ENCODE results near the gene PITX1. TPM values are rescaled to one million over a fixed set of nuclear protein-coding genes. Genes with fewer than 3 reads are reported as not detected.

PITX1 gene
- total RNA-seq, 1 experiment from 2014 or later, result 4.6 TPM

DNA sequence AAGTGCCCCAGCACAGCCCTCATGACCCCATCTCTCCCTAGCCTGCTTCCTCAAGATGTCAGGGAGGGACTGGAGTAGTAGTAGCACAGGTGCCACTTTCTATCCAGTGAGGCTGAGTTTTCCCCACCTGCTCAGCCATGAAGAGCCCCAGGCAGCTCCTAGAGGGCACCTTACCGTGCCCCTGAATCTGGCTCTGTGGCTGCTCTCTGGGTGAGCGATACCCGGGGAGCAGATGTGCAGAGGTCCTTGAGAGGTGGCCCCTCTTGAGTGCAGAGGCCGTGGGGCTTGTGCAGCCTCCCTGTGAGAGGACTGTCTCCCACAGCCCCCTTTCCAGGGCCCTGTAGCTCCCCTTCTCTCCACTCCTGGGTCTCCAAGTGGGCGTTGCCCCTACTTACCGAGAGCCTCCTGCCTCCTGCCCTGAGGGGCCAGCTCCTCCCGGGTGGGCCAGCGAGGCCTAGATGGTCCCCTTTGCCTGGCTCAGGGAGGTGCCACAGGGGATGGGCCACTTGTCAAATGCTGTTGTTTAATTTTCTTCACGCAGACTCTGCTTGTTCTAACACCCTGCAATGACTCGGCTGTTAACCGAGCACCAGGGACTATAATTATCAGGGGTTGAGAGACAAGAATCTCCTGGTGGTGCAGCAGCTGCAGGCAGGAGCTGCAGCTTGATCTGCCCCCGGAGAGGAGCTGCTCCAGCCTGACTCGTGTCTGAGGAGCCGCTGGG lies 29.6 kb upstream of the PITX1 start:
- no peak for DNase-seq (ENCODE audit: low read depth)
- in situ Hi-C loops (cut with HindIII; ENCODE audit: low pct_unique_long_range_greater_than_20kb, low sequenced_read_pairs), result no loop called here

DNA sequence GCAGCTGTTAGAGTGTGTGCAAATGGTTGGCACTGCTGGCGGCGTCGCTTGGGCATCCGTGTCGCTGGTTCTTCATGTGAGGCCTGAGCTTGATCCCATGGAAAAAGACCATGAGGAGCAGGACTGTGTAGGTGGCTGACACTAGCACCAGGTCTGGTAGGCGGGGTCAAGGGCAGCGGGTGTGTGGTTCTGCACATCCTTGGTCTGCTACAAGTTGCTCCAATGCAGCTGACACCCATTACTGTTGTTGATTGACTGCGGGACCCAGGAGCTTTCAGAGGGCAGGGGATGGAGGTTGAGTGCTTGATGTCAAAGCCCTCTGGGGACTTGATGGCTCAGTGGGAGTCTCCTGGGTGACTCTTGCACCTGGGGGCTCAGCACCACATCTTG lies 29.0 kb upstream of the PITX1 start:
- DNase-seq (ENCODE audit: low read depth), result no peak
- in situ Hi-C loops (cut with HindIII; ENCODE audit: low pct_unique_long_range_greater_than_20kb, low sequenced_read_pairs), result no loop called here

DNA sequence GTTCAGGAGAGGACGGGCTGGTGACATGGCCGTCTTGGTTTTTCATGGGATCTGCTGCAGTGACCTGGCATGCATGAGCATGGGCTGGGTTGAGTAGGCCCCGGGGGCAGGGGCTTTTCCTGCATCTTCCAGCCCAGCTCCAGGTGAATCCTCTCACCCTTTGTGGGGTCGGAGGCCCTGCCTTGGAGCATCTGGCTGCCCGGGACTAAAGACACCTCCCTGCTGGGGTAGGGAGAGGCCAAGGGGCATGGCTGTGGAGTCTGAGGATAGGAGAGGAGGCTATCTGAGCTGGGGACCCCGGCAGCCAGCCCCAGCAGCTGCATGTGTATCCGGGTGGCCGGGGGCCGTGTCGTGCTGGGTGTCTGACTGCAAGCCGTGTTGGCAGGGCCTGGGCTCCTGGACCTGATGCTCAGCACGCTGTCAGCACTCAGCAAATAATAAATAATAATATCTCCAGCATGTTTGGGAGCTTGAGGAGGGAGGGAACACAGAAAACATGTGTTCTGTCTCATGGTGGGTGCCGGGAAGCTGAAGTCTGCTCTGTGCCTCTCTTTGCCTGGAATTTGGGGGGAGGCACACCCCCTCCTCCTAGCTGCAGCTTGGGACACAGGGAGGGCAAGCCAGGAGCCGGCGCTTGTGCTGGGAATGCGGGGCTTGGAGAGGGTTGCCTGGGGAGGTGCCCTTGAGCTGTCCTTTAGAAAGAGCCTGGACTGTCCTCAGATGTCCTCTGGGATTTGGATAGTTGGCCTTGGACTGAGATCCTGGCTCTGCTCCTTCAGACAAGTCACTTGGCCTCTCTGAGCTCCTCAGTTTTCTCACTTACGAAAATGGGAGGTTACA lies 28.4 kb upstream of the PITX1 start:
- no peak for DNase-seq (ENCODE audit: low read depth)
- in situ Hi-C loops (cut with HindIII; ENCODE audit: low pct_unique_long_range_greater_than_20kb, low sequenced_read_pairs), result no loop called here

DNA sequence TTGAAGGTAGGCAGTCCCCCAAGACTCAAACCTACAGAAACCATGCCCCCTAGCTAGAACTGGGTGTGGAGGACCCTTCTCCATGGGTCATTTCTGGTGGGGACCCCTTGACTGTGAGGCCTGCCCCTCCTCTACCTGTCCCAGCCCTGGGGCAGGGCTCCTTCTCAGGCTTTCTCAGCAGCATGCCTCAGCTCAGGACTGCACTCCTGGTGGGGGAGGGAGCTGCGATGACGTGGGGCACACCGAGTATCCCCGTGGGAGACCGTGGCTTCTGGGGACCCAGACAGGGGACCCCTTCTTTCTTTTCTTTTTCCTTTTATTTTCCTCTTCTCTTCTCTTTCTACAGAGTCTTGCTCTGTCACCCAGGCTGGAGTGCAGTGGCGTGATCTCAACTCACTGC lies 27.0 kb upstream of the PITX1 start:
- in situ Hi-C loops (cut with HindIII; ENCODE audit: low pct_unique_long_range_greater_than_20kb, low sequenced_read_pairs), result no loop called here
- DNase-seq (ENCODE audit: low read depth), result no peak

DNA sequence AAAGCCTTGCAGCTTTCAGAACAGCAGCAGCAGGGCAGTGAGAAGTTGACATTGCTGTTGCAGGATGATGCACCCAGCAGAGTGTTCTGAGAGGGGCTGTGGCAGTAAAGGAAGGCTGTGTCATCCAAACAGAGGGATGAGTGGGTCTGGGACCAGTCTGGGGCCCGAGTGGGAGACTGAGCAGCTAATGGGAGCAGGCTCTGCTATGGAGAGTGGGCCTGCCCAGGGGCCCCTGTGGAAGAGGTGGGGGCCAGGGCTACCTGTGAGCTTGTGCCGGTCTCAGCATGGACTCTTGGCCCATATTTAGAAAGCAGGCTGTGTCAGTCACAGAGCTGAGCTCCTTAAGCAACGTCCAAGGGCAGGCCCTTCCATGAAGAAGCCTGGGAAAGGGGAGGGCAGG lies 26.0 kb upstream of the PITX1 start:
- in situ Hi-C loops (cut with HindIII; ENCODE audit: low pct_unique_long_range_greater_than_20kb, low sequenced_read_pairs), result no loop called here
- DNase-seq (ENCODE audit: low read depth), result no peak

DNA sequence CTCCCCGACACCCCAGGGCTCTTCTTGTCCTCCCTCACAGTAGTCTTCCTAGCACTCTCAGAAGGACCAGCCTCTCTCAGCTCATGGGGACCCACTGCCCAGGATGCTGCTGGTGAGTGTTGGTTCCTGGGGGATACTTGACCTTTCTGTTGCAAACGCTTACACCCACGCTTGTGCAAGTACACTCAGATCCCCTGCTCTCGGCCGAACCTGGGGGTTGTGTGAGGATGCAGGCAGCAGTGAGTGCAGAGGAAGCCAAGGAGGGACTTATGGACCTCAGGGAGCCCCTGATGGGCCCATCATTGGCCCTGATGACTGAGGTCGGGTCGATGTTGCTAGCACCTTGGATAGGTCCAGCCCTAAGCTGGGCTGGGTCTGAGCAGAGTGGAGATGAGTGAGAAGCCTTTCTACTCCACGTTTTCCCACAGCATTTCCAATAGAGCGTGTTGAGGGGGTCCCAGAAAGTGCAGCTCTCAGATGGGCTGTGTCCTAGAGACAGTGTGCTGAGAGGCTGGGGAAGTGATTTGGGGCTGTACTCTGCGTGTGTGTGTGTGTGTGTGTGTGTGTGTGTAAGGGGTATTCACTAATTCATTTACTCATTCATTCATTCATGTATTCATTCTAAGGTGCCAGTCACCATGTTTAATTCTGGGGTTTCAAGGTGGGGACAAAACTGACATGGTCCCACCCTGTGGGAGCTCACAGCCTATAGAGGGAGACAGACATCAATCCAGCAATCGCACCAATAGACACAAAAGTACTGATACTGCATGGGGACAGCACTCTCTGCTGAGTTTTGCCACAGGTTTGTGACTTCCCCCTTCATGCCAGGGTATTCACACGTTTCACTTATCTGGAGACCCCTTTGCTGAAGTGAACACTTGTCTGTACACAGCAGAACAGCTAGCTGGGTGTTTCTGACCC lies 25.2 kb upstream of the PITX1 start:
- no peak for DNase-seq (ENCODE audit: low read depth)
- in situ Hi-C loops (cut with HindIII; ENCODE audit: low pct_unique_long_range_greater_than_20kb, low sequenced_read_pairs), result no loop called here

DNA sequence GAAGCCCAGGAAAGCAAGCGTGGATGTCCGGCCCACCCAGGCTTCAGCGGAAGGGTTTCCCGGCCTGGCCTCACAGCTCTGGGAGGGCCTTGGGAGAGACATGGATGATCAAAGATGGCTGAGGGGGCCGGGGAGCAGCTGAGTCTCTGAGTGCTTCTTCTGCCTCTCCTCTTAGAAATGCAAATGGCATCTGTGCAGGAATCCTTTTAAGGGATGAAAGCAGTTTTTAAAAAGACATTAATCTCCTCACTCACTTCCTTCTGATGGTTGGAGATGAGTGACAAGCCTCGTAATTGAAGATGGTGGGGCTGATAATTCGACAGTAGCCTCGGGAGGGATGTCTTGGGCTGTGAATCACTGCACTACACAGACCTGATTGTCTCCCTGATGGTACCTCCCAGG lies 24.3 kb upstream of the PITX1 start:
- DNase-seq (ENCODE audit: low read depth), result no peak
- in situ Hi-C loops (cut with HindIII; ENCODE audit: low pct_unique_long_range_greater_than_20kb, low sequenced_read_pairs), result no loop called here

DNA sequence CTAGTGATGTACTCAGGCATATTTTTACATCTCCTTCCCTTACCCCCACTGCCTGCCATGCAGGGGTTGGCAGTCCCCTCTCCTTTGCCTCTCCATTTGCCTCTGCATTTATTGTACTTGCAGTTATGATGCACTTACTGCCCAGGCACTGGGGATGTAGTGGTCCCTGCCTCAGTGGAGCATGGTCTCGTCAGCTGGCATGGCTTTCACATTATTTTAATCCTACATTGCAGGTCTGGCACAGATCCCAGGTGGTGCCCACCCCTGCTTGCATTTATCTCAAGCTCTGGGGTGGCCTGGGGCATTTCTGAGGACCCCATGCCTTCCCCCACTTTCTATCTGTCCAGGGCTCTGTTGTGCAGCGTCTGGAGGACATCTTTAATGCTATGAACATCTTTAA lies 23.2 kb upstream of the PITX1 start:
- DNase-seq (ENCODE audit: low read depth), result no peak
- in situ Hi-C loops (cut with HindIII; ENCODE audit: low pct_unique_long_range_greater_than_20kb, low sequenced_read_pairs), result no loop called here

DNA sequence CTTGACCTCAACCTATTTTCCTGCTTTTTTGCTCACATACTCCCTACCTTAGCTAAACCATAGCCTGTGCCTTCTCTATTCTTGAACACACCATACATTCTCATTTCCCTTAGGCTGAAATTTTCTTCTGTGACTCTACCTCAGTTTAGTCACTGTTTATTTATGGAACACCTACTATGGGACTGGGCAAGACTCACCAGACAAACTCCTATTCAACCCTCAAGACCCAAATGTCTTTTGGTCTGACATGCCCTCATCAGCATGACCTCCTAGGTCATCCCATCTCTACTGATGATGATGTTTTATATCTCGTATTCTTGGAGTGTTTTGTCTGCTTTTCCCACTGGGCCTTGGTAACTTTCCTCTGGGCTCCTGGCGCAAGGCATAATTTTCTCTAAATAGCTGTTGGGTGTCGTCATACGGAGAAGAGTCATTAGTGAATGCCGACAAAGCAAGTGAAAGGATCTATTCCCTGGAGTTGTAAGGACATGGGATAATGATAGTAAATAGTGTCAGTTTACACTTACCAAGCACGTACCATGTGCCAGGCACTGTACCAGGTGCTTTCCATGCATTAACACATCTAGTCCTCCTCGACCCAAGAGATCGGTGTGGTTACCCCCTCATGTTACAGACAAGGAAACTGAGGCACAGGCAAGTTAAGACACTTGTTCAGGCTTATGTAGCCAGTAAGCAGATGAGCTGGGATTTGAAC lies 22.4 kb upstream of the PITX1 start:
- in situ Hi-C loops (cut with HindIII; ENCODE audit: low pct_unique_long_range_greater_than_20kb, low sequenced_read_pairs), result no loop called here
- no peak for DNase-seq (ENCODE audit: low read depth)

DNA sequence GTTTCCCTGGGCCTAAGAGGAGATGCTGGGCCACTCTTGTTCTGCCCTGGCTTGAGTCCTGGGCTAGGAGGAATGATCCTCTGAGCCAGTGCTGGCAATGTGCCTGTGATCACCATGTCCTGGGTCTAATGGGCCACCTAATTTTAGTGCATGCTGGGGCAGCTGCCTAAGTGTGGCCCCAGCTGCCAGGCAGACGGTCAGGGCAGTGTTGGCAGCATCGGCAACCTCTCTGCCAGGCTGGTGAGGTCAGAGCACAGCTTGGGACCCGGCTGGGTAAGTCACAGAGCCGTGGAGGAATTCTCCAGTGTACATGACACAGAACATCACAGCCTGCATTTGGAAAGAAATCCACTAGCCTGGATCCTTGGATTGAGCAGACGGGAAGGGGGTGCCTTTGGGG lies 21.4 kb upstream of the PITX1 start:
- in situ Hi-C loops (cut with HindIII; ENCODE audit: low pct_unique_long_range_greater_than_20kb, low sequenced_read_pairs), result no loop called here
- no peak for DNase-seq (ENCODE audit: low read depth)

DNA sequence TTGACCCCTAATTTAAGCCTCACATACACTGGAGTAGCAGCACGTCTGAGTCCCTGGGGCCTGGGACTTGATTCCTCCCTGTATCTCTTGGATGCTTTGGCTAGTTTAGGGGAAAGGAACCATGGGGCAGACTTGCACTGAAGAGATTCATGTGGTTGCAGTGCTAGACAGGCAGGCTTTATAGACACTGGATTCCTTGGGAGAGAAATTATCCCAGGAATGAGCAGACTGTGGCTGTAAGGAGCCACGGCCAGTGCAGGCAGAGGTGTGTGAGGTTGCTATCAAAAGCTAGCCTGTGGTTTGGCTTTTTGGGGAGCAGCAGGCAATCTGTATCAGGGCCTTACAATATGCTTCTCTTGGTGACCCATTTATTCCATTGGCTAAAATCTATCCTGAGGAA lies 20.5 kb upstream of the PITX1 start:
- in situ Hi-C loops (cut with HindIII; ENCODE audit: low pct_unique_long_range_greater_than_20kb, low sequenced_read_pairs), result no loop called here
- no peak for DNase-seq (ENCODE audit: low read depth)

DNA sequence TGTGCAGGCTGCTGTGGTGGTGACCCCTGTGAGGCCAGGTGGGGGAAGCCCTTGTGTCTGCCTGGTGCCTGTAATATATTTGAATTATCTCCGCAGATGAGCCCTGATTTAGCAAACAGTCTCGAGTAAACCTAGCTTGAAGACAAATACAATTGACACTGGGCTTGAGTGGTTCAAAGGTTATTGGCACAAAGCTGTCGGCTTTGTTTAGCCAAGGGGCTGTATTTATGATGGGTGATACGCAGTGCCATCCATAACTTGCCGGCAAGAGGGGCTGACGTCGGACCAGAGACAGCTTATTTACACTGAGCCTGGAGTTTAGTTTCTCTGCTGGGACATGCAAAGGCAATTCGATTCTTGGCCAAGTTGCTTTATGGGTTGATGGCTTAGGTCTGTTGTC lies 20.0 kb upstream of the PITX1 start:
- no peak for DNase-seq (ENCODE audit: low read depth)
- in situ Hi-C loops (cut with HindIII; ENCODE audit: low pct_unique_long_range_greater_than_20kb, low sequenced_read_pairs), result no loop called here

DNA sequence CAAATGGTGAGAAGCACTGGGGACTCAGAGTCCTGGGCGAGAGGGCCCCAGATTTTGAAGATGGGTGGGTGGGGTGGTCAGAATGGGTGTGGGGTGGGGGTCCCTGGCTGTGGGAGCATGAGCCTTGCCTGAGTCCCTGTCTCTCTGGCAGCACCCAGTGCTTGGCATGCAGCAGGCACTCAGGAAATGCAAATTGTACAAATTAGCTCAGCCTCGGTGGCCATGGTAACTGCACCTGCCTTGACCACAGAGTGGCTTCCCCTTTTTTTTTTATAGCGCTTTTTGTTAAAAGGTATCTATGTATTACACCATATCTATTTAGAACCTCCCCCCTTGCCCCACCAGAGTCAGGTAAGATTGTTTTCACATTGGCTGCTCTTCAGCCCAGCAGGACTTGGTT lies 19.2 kb upstream of the PITX1 start:
- in situ Hi-C loops (cut with HindIII; ENCODE audit: low pct_unique_long_range_greater_than_20kb, low sequenced_read_pairs), result no loop called here
- DNase-seq (ENCODE audit: low read depth), result no peak

DNA sequence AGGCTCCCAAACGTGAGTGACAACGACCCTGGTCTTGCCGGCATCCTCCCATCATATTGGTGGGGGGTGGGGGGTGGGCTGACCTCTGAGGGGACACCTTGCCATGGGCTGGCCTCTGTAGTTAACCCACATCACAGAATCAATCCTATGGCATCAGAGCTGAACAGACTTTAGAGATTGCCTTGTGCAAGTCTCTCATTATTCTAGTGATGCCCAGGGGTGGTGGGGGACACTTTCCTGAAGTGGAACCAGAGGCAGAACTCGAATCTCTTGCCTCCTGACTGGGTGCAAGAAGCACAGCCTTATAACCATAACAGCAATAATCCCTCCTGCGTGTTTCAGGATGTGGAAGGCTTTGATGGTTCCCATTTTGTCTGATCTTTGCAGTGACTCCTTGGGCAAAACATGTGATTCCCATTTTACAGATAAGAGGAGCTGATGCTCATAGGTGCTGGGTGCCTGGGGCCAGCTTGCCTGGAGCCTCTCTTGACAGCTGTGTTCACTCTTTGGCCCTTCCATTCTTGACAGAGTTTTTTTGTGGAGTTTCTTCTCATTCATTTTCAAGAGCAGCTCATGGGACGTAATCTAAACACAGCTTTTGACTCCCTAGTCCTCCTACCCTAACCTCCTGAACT lies 18.6 kb upstream of the PITX1 start:
- in situ Hi-C loops (cut with HindIII; ENCODE audit: low pct_unique_long_range_greater_than_20kb, low sequenced_read_pairs), result no loop called here
- DNase-seq (ENCODE audit: low read depth), result no peak

DNA sequence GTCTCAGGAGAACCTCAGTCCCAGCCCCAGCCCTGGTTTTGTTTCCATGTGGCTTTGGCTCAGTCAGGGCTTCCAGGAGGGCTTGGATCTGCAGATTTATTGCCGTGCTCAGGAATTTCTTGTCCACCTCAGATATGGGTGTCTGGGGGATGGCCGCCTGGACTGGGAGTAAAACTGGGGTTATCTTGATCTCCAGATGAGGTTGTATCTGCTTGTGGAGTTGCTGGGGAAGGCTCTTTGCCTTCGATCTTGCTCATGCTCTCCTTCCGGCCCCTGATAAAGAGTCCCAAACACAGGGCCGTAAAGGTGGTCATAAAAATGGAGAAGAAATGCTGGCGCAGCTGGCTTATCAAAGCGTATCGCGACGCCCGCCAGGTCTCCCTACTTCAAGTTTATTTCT lies 17.8 kb upstream of the PITX1 start:
- no peak for DNase-seq (ENCODE audit: low read depth)
- in situ Hi-C loops (cut with HindIII; ENCODE audit: low pct_unique_long_range_greater_than_20kb, low sequenced_read_pairs), result no loop called here

DNA sequence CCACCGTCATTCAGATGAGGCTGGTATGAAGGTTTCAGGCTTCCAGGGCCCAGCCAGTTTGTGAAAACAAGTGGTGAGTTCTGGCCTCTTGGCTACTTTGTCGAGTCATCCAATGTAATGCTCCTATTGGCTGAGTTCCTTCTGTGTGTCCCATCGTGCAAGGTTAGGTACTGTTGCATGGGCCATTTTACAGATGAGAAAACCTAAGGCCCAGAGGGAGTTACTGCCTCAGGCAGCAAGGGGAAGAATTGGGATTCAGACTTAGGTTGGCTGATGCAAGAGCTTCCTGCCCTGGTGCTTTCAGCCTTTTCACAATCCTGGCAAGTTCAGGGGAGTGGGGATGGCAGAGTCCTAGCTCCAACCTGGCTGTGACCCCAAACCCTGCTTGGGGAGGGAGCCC lies 17.4 kb upstream of the PITX1 start:
- in situ Hi-C loops (cut with HindIII; ENCODE audit: low pct_unique_long_range_greater_than_20kb, low sequenced_read_pairs), result no loop called here

DNA sequence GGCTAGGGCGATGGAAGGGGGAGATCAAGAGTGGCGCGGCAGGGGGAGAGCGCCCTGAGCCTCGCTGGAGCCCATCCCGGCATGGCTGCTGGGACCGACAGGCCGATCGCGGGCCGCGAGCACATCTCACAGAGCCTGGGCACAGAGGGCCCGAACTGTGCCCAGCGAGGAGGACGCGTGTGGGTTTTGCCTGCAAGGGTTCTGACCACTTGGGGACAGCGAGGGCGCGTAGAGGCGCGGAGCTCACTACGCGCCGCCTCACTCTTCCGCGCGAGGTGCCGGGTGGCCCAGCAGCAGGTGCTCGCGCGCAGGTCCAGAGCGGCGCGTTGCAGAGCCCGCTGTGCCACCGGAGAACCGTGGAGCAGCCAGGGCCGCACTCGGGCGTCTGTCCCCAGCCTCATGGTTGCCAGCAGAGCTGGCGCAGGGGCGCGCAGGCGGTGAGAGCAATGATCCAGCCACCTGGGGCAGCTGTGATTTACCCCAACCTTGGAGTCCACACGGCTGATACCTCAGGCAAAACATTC lies 16.3 kb upstream of the PITX1 start:
- DNase-seq (ENCODE audit: low read depth), result no peak
- in situ Hi-C loops (cut with HindIII; ENCODE audit: low pct_unique_long_range_greater_than_20kb, low sequenced_read_pairs), result no loop called here

More for the DNA sequence above, 17.4 kb upstream of the PITX1 start:
- DNase-seq (ENCODE audit: low read depth), result no peak

DNA sequence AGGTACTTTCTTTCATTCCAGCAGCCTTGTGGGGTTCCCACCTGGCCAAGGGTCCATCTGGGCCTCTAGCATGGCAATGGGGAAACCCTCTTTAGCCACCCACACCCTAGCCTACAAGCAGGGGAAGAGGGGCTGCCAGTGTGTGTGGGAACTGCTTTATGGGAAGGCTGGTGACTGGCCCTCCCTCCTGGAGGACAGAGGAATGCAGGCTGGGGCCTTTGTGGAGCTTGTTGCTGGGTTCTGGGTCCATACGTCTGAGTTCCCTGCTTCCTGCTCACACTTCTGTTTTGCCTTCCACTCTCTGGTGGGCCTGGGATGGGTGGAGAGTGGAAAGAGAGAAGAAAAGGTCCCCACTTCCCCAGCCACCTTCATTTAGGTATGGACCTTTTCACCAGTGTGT lies 14.9 kb upstream of the PITX1 start:
- in situ Hi-C loops (cut with HindIII; ENCODE audit: low pct_unique_long_range_greater_than_20kb, low sequenced_read_pairs), result no loop called here
- DNase-seq (ENCODE audit: low read depth), result no peak

Data from Caki2 (cell line).